Sigmoid colon (tissue), 4 donors: Measurements from ENCODE around the gene SEC14L5.

ENCODE experiments used
- EP300 ChIP-seq, 4 donors: sonication (generic); formaldehyde crosslinking; IDR thresholded peaks; one replicate each; pipeline ENCODE4 v1.6.1; 2017; ENCODE audit warnings: antibody characterized with exemption in 4 of 4
- POLR2A ChIP-seq, 2 donors: fragments of 450-650 bp; IDR thresholded peaks; one replicate each; pipeline ENCODE4 v1.6.1; 2016; ENCODE audit warnings: antibody characterized with exemption in 2 of 2, mild to moderate bottlenecking in 2 of 2, moderate library complexity in 2 of 2
- POLR2AphosphoS5 ChIP-seq, 4 donors: sonication (generic); formaldehyde crosslinking; IDR thresholded peaks; one replicate each; pipeline ENCODE4 v1.6.1; 2017; ENCODE audit warnings: antibody characterized with exemption in 4 of 4
- TF ChIP-seq, protein P1 (sequence below), 4 experiments: fragments of 450-650 bp in 3 of 4; fragments of 200-600 bp in 1 of 4; IDR thresholded peaks; one replicate each; pipeline ENCODE4 v1.5.1; 2016 to 2019; ENCODE audit warnings: antibody characterized with exemption in 4 of 4, mild to moderate bottlenecking in 3 of 4, moderate library complexity in 2 of 4

DNA sequence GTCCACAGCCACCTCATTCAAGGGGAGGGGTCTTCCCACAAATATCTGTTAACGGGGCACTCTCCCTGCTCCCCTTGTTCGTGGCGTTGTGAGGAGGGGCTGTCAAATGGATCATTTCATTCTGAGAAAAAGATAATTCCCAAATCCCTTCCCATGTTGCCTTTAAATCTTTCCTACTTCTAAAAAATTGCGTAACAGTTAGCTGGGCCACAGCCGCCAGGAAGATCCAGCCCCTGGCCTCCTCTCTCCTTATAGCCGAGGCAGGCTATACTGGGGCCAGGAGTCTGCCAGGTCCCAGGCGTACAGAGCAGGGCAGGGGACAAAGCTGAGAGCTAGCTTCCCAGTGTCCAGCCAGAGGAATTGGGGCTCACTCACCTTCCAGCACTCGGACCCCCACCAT is 107.2 kb downstream of the SEC14L5 start:
- TF ChIP-seq, protein P1, sequence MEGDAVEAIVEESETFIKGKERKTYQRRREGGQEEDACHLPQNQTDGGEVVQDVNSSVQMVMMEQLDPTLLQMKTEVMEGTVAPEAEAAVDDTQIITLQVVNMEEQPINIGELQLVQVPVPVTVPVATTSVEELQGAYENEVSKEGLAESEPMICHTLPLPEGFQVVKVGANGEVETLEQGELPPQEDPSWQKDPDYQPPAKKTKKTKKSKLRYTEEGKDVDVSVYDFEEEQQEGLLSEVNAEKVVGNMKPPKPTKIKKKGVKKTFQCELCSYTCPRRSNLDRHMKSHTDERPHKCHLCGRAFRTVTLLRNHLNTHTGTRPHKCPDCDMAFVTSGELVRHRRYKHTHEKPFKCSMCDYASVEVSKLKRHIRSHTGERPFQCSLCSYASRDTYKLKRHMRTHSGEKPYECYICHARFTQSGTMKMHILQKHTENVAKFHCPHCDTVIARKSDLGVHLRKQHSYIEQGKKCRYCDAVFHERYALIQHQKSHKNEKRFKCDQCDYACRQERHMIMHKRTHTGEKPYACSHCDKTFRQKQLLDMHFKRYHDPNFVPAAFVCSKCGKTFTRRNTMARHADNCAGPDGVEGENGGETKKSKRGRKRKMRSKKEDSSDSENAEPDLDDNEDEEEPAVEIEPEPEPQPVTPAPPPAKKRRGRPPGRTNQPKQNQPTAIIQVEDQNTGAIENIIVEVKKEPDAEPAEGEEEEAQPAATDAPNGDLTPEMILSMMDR (IDR thresholded peaks at IDR 0.05) = no peak
- TF ChIP-seq POLR2AphosphoS5 (IDR thresholded peaks at IDR 0.05) (no peak), POLR2A (IDR thresholded peaks at IDR 0.05) (no peak), EP300 (IDR thresholded peaks at IDR 0.05) (no peak)
